ENCODE measurements around the gene NHSL1.

The NHSL1 gene

DNA sequence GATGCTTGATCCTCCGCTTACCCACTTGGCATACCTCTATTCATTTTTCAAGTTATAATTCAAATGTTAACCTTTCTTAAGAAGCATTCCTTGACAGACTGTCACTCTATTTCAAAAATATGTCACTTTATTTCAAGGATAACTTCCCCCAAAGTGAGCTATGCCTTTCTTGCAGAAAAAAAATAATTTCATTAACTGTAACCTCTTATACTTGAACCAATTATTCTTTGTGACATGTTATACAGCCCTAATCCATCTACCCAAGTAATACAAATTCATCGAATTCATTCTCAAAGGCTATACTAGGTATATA, 9.3 kb upstream of the NHSL1 start:
- Histone ChIP-seq H2AFZ (ENCODE audit: low read depth, low read length) (no peak overlapping the region), H3K27ac (ENCODE audit: low read length) (no peak overlapping the region), H3K9ac (ENCODE audit: low read length) (no peak overlapping the region), H3K4me2 (ENCODE audit: low read length) (no peak overlapping the region), H3K36me3 (replicated peaks; ENCODE audit: low read depth, low read length) (no peaks in the 10 kb centered on the region), H3K4me1 (ENCODE audit: low read length) (peaks cover 3% of the 10 kb centered on the region; the same call in 1 of the 2 replicates), H3K79me2 (ENCODE audit: low read length) (no peaks in the 10 kb centered on the region), H3K27me3 (ENCODE audit: low read depth, low read length) (no peaks in the 10 kb centered on the region), H3K4me3 (ENCODE audit: low read length) (no peak overlapping the region), H3K9me3 (ENCODE audit: insufficient read depth, low read length) (no peaks in the 10 kb centered on the region), H4K20me1 (ENCODE audit: insufficient read depth, low read length) (no peaks in the 10 kb centered on the region)
- no peak for TF ChIP-seq EZH2phosphoT487 (IDR thresholded peaks at IDR 0.05; ENCODE audit: low read depth)
- TF ChIP-seq, protein P1, sequence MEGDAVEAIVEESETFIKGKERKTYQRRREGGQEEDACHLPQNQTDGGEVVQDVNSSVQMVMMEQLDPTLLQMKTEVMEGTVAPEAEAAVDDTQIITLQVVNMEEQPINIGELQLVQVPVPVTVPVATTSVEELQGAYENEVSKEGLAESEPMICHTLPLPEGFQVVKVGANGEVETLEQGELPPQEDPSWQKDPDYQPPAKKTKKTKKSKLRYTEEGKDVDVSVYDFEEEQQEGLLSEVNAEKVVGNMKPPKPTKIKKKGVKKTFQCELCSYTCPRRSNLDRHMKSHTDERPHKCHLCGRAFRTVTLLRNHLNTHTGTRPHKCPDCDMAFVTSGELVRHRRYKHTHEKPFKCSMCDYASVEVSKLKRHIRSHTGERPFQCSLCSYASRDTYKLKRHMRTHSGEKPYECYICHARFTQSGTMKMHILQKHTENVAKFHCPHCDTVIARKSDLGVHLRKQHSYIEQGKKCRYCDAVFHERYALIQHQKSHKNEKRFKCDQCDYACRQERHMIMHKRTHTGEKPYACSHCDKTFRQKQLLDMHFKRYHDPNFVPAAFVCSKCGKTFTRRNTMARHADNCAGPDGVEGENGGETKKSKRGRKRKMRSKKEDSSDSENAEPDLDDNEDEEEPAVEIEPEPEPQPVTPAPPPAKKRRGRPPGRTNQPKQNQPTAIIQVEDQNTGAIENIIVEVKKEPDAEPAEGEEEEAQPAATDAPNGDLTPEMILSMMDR (IDR thresholded peaks at IDR 0.05; ENCODE audit: low read depth, low read length), result no peak

DNA sequence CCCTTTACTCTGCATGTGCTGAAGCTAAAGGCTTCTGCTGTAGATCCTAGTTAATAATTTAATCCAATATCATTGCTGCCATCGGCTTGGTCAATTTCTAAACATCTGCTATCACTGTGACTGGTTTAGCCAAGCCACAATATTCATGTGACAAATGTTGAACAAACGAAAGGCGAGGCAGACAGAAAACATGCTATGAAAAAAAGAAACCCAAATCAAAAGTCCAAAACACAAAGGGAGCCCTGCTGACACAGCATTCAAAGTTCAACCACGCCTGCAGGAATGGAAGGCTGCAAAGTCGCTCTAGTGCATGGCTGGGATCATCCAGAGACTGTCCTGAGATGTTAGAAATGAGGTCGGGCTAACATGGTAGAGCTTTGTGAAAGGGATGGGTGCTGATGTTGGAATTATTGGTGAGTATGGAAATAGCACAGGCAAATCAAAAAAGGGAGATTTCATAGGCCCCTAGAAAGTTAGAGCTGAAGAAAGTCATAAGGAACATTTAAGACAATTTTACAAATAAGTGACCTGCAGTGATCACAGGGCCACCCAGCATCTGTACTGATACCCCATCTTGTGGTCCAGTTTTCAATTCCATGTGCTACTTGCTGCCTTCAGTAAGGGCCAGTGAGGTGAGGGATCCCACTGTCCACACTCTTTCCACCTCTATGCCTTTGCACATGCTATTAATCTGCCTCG, 8.8 kb upstream of the NHSL1 start:
- H3K4me3 ChIP-seq (ENCODE audit: low read length), result no peak overlapping the region
- H3K9me3 ChIP-seq (ENCODE audit: insufficient read depth, low read length), result no peaks in the 10 kb centered on the region
- TF ChIP-seq, protein P1 (IDR thresholded peaks at IDR 0.05; ENCODE audit: low read depth, low read length), result no peak
- TF ChIP-seq EZH2phosphoT487 (IDR thresholded peaks at IDR 0.05; ENCODE audit: low read depth), result no peak
- H4K20me1 ChIP-seq (ENCODE audit: insufficient read depth, low read length), result no peaks in the 10 kb centered on the region
- peaks cover 3% of the 10 kb centered on the region; the same call in 1 of the 2 replicates for H3K4me1 ChIP-seq (ENCODE audit: low read length)
- H3K9ac ChIP-seq (ENCODE audit: low read length), result no peak overlapping the region
- no peak overlapping the region for H2AFZ ChIP-seq (ENCODE audit: low read depth, low read length)
- no peak overlapping the region for H3K4me2 ChIP-seq (ENCODE audit: low read length)
- H3K27me3 ChIP-seq (ENCODE audit: low read depth, low read length), result no peaks in the 10 kb centered on the region
- H3K27ac ChIP-seq (ENCODE audit: low read length), result no peak overlapping the region
- no peaks in the 10 kb centered on the region for H3K36me3 ChIP-seq (replicated peaks; ENCODE audit: low read depth, low read length)
- H3K79me2 ChIP-seq (ENCODE audit: low read length), result no peaks in the 10 kb centered on the region

DNA sequence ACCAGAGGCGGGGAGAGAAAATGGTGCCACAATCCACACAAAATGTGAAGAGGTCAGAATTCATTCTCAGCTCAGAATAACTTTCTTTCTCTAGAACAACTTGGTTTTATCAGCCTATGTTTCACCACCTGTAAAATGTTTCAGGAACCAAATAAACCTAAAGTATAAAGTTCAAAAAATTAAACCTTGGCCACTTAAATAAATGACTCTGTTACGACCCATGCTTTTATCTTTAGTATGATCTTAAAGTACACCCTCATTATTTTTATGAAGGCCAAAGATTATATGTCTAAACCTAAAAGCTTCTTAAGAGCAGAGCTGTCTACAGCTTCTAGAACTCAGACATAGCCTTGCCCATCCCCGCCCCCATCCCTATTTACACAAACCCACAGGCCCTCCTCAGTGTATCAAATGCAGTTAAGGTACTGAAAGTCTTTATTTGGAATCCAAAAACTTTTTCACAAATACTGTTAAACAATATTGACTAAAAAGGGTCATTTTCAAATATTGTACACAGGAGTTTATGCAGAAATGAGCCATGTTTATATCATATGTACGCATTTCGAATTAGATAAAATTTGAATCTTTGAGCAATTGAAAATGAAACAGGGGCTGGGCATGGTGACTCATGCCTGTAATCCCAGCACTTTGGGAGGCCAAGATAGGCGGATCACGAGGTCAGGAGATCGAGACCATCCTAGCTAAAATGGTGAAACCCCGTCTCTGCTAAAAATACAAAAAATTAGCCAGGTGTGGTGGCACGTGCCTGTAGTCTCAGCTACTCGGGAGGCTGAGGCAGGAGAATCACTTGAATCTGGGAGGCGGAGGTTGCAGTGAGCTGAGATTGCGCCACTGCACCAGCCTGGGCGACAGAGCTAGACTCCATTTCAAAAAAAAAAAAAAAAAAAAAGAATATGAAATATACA, 5.7 kb upstream of the NHSL1 start:
- Histone ChIP-seq H3K4me2 (ENCODE audit: low read length) (no peak overlapping the region), H3K36me3 (replicated peaks; ENCODE audit: low read depth, low read length) (no peaks in the 10 kb centered on the region), H3K4me1 (ENCODE audit: low read length) (peaks cover 5% of the 10 kb centered on the region), H4K20me1 (ENCODE audit: insufficient read depth, low read length) (no peaks in the 10 kb centered on the region), H2AFZ (ENCODE audit: low read depth, low read length) (no peak overlapping the region), H3K9ac (ENCODE audit: low read length) (no peak overlapping the region), H3K27me3 (ENCODE audit: low read depth, low read length) (peaks cover 9% of the 10 kb centered on the region; the same call in 1 of the 2 replicates), H3K79me2 (ENCODE audit: low read length) (no peaks in the 10 kb centered on the region), H3K4me3 (ENCODE audit: low read length) (no peak overlapping the region), H3K27ac (ENCODE audit: low read length) (no peak overlapping the region), H3K9me3 (ENCODE audit: insufficient read depth, low read length) (no peaks in the 10 kb centered on the region)
- TF ChIP-seq, protein P1 (IDR thresholded peaks at IDR 0.05; ENCODE audit: low read depth, low read length), result no peak
- no peak for TF ChIP-seq EZH2phosphoT487 (IDR thresholded peaks at IDR 0.05; ENCODE audit: low read depth)

Data from OCI-LY3 (cell line).